Thoracic aorta (tissue), 2 donors: Measurements from ENCODE around the gene DOP1A. TPM values are rescaled to one million over a fixed set of nuclear protein-coding genes. Genes with fewer than 3 reads are reported as not detected.

Experiments
- ATAC-seq: fragments of 150-250 bp; one replicate; pipeline ENCODE4 v1.8.0; 2017; ENCODE audit warnings: low read depth; ENCODE audit not compliant: insufficient number of reproducible peaks, low FRiP score
- DNase-seq: peaks from one replicate; pipeline ENCODE4 v3.0.0-alpha.2; 2020; ENCODE audit warnings: low spot score
- H3K27ac ChIP-seq, 2 donors: fragments of 200-600 bp; sonication (generic); 1 replicate in 1 of 2; 2 replicates in 1 of 2; pipeline ENCODE4 v1.5.1; 2016; ENCODE audit warnings: mild to moderate bottlenecking in 2 of 2, moderate library complexity in 2 of 2
- H3K27me3 ChIP-seq: fragments of 200-600 bp; sonication (generic); replicated peaks from 2 replicates; pipeline ENCODE4 v1.6.0; 2016; ENCODE audit warnings: mild to moderate bottlenecking; ENCODE audit not compliant: insufficient read depth
- H3K36me3 ChIP-seq: fragments of 200-600 bp; sonication (generic); one replicate; pipeline ENCODE4 v1.5.1; 2016
- H3K4me1 ChIP-seq, 2 donors: fragments of 200-600 bp; sonication (generic); 1 replicate in 1 of 2; 2 replicates in 1 of 2; pipeline versions ENCODE4 v1.5.1 to v1.6.0; 2016; ENCODE audit warnings: low read depth in 2 of 2, mild to moderate bottlenecking in 1 of 2; ENCODE audit not compliant: control insufficient read depth in 1 of 2
- H3K4me3 ChIP-seq: fragments of 200-600 bp; sonication (generic); 2 replicates; pipeline ENCODE4 v1.5.1; 2016; ENCODE audit warnings: mild to moderate bottlenecking
- H3K9me3 ChIP-seq: fragments of 200-600 bp; sonication (generic); 2 replicates; pipeline ENCODE4 v1.5.1; 2016
- CTCF ChIP-seq: fragments of 200-600 bp; sonication (generic); IDR thresholded peaks from one replicate; pipeline ENCODE4 v1.5.1; 2019; ENCODE audit warnings: antibody characterized with exemption
- total RNA-seq, 2 donors: library from RNA; depleted of rRNA; stranded (reverse); fragments of >200 nt; gene quantifications; one replicate each; pipeline versions ENCODE4 v1.1.0 to v1.2.3, GENCODE V29; 2016

The DOP1A gene
- total RNA-seq, 2 donors from 2014 or later, result 37.9 to 39.4 TPM

GRCh38 chr6:83126807-83127206, 59.3 kb downstream of the DOP1A start:
- no peaks in the 10 kb centered on the region for H3K27me3 ChIP-seq
- H3K4me1 ChIP-seq, result peaks cover 0 to 5% of the 10 kb centered on the region in 2 donors
- no peaks in the 10 kb centered on the region for H3K9me3 ChIP-seq
- no peak for DNase-seq
- H3K4me3 ChIP-seq, result no peak overlapping the region
- no peak for TF ChIP-seq CTCF
- ATAC-seq, result no peak
- H3K27ac ChIP-seq, result no peak overlapping the region
- peaks cover 45% of the 10 kb centered on the region for H3K36me3 ChIP-seq

- Histone ChIP-seq H3K9me3 (no peaks in the 10 kb centered on the region), H3K27me3 (no peaks in the 10 kb centered on the region), H3K27ac (no peak overlapping the region), H3K4me3 (no peak overlapping the region), H3K36me3 (peaks cover 45% of the 10 kb centered on the region), H3K4me1 (peaks cover 0 to 3% of the 10 kb centered on the region in 2 donors)
- DNase-seq, result no peak
- no peak for ATAC-seq
- TF ChIP-seq CTCF, result no peak
Measured at GRCh38 chr6:83127258-83127657, 59.8 kb downstream of the DOP1A start.

- Histone ChIP-seq H3K27me3 (no peaks in the 10 kb centered on the region), H3K4me1 (no peaks in the 10 kb centered on the region), H3K27ac (no peak overlapping the region), H3K36me3 (peaks cover 45% of the 10 kb centered on the region), H3K9me3 (no peaks in the 10 kb centered on the region), H3K4me3 (no peak overlapping the region)
- TF ChIP-seq CTCF, result no peak
- DNase-seq, result no peak
- no peak for ATAC-seq
Measured at GRCh38 chr6:83127976-83128375, 60.5 kb downstream of the DOP1A start.

GRCh38 chr6:83132121-83132520, 64.7 kb downstream of the DOP1A start:
- no peak overlapping the region for H3K27ac ChIP-seq
- no peaks in the 10 kb centered on the region for H3K9me3 ChIP-seq
- ATAC-seq, result no peak
- peaks cover 28% of the 10 kb centered on the region for H3K36me3 ChIP-seq
- no peak overlapping the region for H3K4me3 ChIP-seq
- H3K4me1 ChIP-seq, result no peaks in the 10 kb centered on the region
- no peaks in the 10 kb centered on the region for H3K27me3 ChIP-seq
- no peak for DNase-seq
- no peak for TF ChIP-seq CTCF

- Histone ChIP-seq H3K36me3 (peaks cover 7% of the 10 kb centered on the region), H3K27ac (no peak overlapping the region), H3K4me1 (no peaks in the 10 kb centered on the region), H3K4me3 (no peak overlapping the region), H3K27me3 (no peaks in the 10 kb centered on the region), H3K9me3 (no peaks in the 10 kb centered on the region)
- no peak for TF ChIP-seq CTCF
- DNase-seq (no peak), ATAC-seq (no peak)
Measured at GRCh38 chr6:83138118-83138722, 70.7 kb downstream of the DOP1A start.
